Mesenchymal stem cell (in vitro differentiated cells and primary cell): ENCODE results near the gene P3H4.

Source experiments
- DNase-seq: peaks from one replicate; pipeline ENCODE4 v3.0.0-alpha.2; 2013
- H2AFZ ChIP-seq: one replicate; pipeline ENCODE4 v1.6.1; 2013; ENCODE audit warnings: low read depth, mild to moderate bottlenecking, control low read depth, inconsistent platforms, low read length, moderate library complexity
- H2AK5ac ChIP-seq: 2 replicates; pipeline ENCODE4 v1.6.1; 2013; ENCODE audit warnings: low read length, moderate library complexity, mild to moderate bottlenecking, inconsistent platforms; ENCODE audit not compliant: severe bottlenecking
- H2BK120ac ChIP-seq: one replicate; pipeline ENCODE4 v1.6.1; 2013; ENCODE audit warnings: low read depth, mild to moderate bottlenecking, inconsistent platforms, low read length, moderate library complexity
- H2BK12ac ChIP-seq, 2 experiments: one replicate each; pipeline ENCODE4 v1.6.1; 2013; ENCODE audit warnings: inconsistent platforms in 2 of 2, low read length in 2 of 2, mild to moderate bottlenecking in 2 of 2, moderate library complexity in 2 of 2, control low read depth in 1 of 2
- H2BK15ac ChIP-seq: one replicate; pipeline ENCODE4 v1.6.1; 2013; ENCODE audit warnings: mild to moderate bottlenecking, low read depth, inconsistent platforms; ENCODE audit not compliant: poor library complexity, severe bottlenecking
- H2BK5ac ChIP-seq: 2 replicates; pipeline ENCODE4 v1.6.1; 2013; ENCODE audit warnings: low read depth, mild to moderate bottlenecking, low read length, control low read depth, inconsistent platforms; ENCODE audit not compliant: poor library complexity, severe bottlenecking
- H3K14ac ChIP-seq, 2 experiments: one replicate each; pipeline ENCODE4 v1.6.1; 2013; ENCODE audit warnings: inconsistent platforms in 2 of 2, low read length in 2 of 2, control low read depth in 1 of 2, mild to moderate bottlenecking in 1 of 2, moderate library complexity in 1 of 2
- H3K18ac ChIP-seq, 2 experiments: one replicate each; pipeline ENCODE4 v1.6.1; 2013; ENCODE audit warnings: inconsistent platforms in 2 of 2, low read length in 2 of 2, control low read depth in 1 of 2, low read depth in 1 of 2, mild to moderate bottlenecking in 1 of 2
- H3K23ac ChIP-seq, 2 experiments: one replicate each; pipeline ENCODE4 v1.6.1; 2013; ENCODE audit warnings: inconsistent platforms in 2 of 2, low read length in 2 of 2, mild to moderate bottlenecking in 2 of 2, moderate library complexity in 2 of 2, control low read depth in 1 of 2
- H3K27ac ChIP-seq: 2 replicates; pipeline ENCODE4 v1.5.1; 2013; ENCODE audit warnings: mild to moderate bottlenecking, moderate library complexity, low read length, control low read depth, inconsistent platforms; ENCODE audit not compliant: poor library complexity, severe bottlenecking
- H3K27me3 ChIP-seq, 2 experiments: 2 replicates each; pipeline versions ENCODE4 v1.6.1 to v1.7.0; 2013; ENCODE audit warnings: low read length in 2 of 2, mild to moderate bottlenecking in 2 of 2, moderate library complexity in 2 of 2, control low read depth in 1 of 2, inconsistent platforms in 1 of 2; ENCODE audit not compliant: control insufficient read depth in 1 of 2, insufficient read depth in 1 of 2
- H3K36me3 ChIP-seq, 2 experiments: 2 replicates each; pipeline versions ENCODE4 v1.6.1 to v1.7.0; 2013; ENCODE audit warnings: low read length in 2 of 2, control low read depth in 1 of 2, inconsistent platforms in 1 of 2, low read depth in 1 of 2, mild to moderate bottlenecking in 1 of 2; ENCODE audit not compliant: insufficient read depth in 2 of 2, control insufficient read depth in 1 of 2
- H3K4ac ChIP-seq, 2 experiments: one replicate each; pipeline ENCODE4 v1.6.1; 2013; ENCODE audit warnings: inconsistent platforms in 2 of 2, low read length in 2 of 2, mild to moderate bottlenecking in 2 of 2, moderate library complexity in 2 of 2, control low read depth in 1 of 2, low read depth in 1 of 2
- H3K4me1 ChIP-seq: 2 replicates; pipeline ENCODE4 v1.6.1; 2013; ENCODE audit warnings: low read depth, low read length, control low read depth; ENCODE audit not compliant: control insufficient read depth, insufficient read depth
- H3K4me2 ChIP-seq: 2 replicates; pipeline ENCODE4 v1.6.1; 2013; ENCODE audit warnings: low read length, mild to moderate bottlenecking, inconsistent platforms; ENCODE audit not compliant: poor library complexity, severe bottlenecking
- H3K4me3 ChIP-seq, 2 experiments: 2 replicates each; pipeline versions ENCODE4 v1.5.1 to v1.7.0; 2013; ENCODE audit warnings: low read length in 2 of 2, mild to moderate bottlenecking in 2 of 2, control low read depth in 1 of 2, low read depth in 1 of 2; ENCODE audit not compliant: insufficient read depth in 1 of 2
- H3K79me1 ChIP-seq: replicated peaks from 2 replicates; pipeline ENCODE4 v1.6.1; 2013; ENCODE audit warnings: mild to moderate bottlenecking, control low read depth, low read length, inconsistent platforms; ENCODE audit not compliant: poor library complexity, severe bottlenecking
- H3K9ac ChIP-seq: 2 replicates; pipeline ENCODE4 v1.7.0; 2013; ENCODE audit warnings: mild to moderate bottlenecking, low read length, moderate library complexity
- H3K9me3 ChIP-seq: 2 replicates; pipeline ENCODE4 v1.7.0; 2013; ENCODE audit warnings: mild to moderate bottlenecking, low read length; ENCODE audit not compliant: control insufficient read depth
- H4K8ac ChIP-seq: one replicate; pipeline ENCODE4 v1.6.1; 2013; ENCODE audit warnings: inconsistent platforms, mild to moderate bottlenecking, low read length, moderate library complexity
- H4K91ac ChIP-seq: one replicate; pipeline ENCODE4 v1.6.1; 2013; ENCODE audit warnings: mild to moderate bottlenecking, low read length, inconsistent platforms
- WGBS: methylation state at CpG from one replicate; pipeline ENCODE4 v1.1.7; 2013; ENCODE audit warnings: mixed read lengths; 5-methylcytosine and 5-hydroxymethylcytosine counted together

The P3H4 gene

DNA sequence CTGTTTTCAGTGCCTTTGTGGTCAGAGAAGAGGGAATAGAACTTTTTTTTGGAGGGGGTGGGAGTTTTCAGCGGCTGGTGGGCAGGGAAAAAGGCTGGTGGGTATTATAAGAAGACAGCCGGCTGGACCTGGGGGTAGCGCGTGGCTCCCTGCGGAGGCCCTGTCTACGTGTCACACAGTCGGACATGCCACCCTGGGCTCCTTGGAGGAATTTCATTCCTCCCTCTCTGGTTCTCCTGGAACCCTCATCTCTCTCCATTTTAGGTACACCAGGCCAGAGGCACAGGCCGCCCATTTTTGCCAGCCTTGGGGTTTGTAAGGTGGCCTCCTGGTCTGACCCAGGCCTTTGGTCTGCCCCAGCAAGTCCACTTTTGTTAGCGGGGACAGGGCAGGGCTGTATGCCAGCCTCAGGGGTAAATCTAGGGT, 2.0 kb upstream of the P3H4 start:
- Histone ChIP-seq H3K18ac (peak overlapping the region; percentile 12 to 87), H4K8ac (no peak overlapping the region)
- WGBS, result 14% methylated on average over 9 of the region's 9 CpGs

DNA sequence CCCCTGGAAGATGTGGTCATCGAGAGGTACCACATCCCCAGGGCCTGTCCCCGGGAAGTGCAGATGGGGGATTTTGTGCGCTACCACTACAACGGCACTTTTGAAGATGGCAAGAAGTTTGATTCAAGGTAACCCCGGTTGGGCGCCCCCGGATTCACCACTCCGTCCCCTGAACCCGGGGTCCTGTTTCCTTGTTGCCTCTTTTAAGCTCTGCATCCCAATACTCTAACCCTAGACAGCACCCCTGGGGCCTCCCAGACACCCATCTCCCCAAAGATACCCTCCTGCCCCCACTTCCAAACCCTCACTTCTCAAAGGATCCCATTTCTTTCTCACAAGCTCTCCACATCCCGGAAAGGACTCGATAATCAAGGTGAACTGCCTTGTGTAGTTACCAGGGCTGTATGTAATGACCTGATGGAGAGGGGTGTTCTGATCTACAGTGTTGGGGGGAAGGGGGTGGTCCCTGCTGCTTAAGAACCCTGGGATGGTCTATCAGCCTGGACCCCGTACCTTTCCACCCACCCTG, 1.5 kb upstream of the P3H4 start:
- H3K9ac ChIP-seq, result peak overlapping the region; percentile 95
- peak overlapping the region; percentile 61 for H2BK5ac ChIP-seq
- peak overlapping the region; percentile 94 for H3K27ac ChIP-seq
- H3K27me3 ChIP-seq, result no peaks in the 10 kb centered on the region
- H2BK12ac ChIP-seq, result peak overlapping the region; percentile 52 to 75
- H4K8ac ChIP-seq, result peak overlapping the region; percentile 75
- peaks cover 26% of the 10 kb centered on the region for H3K79me1 ChIP-seq
- peaks cover 48% of the 10 kb centered on the region for H3K4me1 ChIP-seq
- H3K9me3 ChIP-seq, result no peaks in the 10 kb centered on the region
- WGBS, result 1% methylated on average over 11 of the region's 12 CpGs
- peak overlapping the region; percentile 84 for H3K4me2 ChIP-seq
- H2BK120ac ChIP-seq, result peak overlapping the region; percentile 83
- DNase-seq, result no peak
- peak overlapping the region in 1 of 2 experiments; percentile 61 for H3K23ac ChIP-seq
- H2BK15ac ChIP-seq, result peak overlapping the region; percentile 80
- peak overlapping the region; percentile 80 to 92 for H3K4ac ChIP-seq
- peak overlapping the region; percentile 92 for H4K91ac ChIP-seq
- peak overlapping the region; percentile 87 to 91 for H3K18ac ChIP-seq
- peak overlapping the region; percentile 47 for H2AFZ ChIP-seq
- H3K4me3 ChIP-seq, result peak overlapping the region; percentile 84 to 97
- H3K36me3 ChIP-seq, result peaks cover 30 to 33% of the 10 kb centered on the region in 2 experiments
- H3K14ac ChIP-seq, result peak overlapping the region; percentile 0 to 94
- peak overlapping the region; percentile 97 for H2AK5ac ChIP-seq

More for the DNA sequence above, 2.0 kb upstream of the P3H4 start:
- peaks cover 28 to 31% of the 10 kb centered on the region in 2 experiments for H3K36me3 ChIP-seq
- peak overlapping the region; percentile 75 to 80 for H2BK12ac ChIP-seq
- peak overlapping the region; percentile 1 for H4K91ac ChIP-seq
- peak overlapping the region; percentile 94 for H3K27ac ChIP-seq
- H3K14ac ChIP-seq, result peak overlapping the region; percentile 0 to 61
- H2BK15ac ChIP-seq, result peak overlapping the region; percentile 84
- peak overlapping the region; percentile 95 for H3K9ac ChIP-seq
- peak overlapping the region; percentile 97 for H2AK5ac ChIP-seq
- H3K9me3 ChIP-seq, result no peaks in the 10 kb centered on the region
- peak overlapping the region; percentile 57 to 92 for H3K4ac ChIP-seq
- H3K27me3 ChIP-seq, result no peaks in the 10 kb centered on the region
- H3K4me3 ChIP-seq, result peak overlapping the region; percentile 84 to 97
- no peak overlapping the region for H2AFZ ChIP-seq
- DNase-seq, result peak; percentile 27
- no peak overlapping the region for H2BK120ac ChIP-seq
- peak overlapping the region; percentile 69 for H2BK5ac ChIP-seq
- H3K79me1 ChIP-seq, result peaks cover 26% of the 10 kb centered on the region
- H3K4me2 ChIP-seq, result peak overlapping the region; percentile 84
- H3K4me1 ChIP-seq, result peaks cover 48% of the 10 kb centered on the region
- H3K23ac ChIP-seq, result peak overlapping the region in 1 of 2 experiments; percentile 91

DNA sequence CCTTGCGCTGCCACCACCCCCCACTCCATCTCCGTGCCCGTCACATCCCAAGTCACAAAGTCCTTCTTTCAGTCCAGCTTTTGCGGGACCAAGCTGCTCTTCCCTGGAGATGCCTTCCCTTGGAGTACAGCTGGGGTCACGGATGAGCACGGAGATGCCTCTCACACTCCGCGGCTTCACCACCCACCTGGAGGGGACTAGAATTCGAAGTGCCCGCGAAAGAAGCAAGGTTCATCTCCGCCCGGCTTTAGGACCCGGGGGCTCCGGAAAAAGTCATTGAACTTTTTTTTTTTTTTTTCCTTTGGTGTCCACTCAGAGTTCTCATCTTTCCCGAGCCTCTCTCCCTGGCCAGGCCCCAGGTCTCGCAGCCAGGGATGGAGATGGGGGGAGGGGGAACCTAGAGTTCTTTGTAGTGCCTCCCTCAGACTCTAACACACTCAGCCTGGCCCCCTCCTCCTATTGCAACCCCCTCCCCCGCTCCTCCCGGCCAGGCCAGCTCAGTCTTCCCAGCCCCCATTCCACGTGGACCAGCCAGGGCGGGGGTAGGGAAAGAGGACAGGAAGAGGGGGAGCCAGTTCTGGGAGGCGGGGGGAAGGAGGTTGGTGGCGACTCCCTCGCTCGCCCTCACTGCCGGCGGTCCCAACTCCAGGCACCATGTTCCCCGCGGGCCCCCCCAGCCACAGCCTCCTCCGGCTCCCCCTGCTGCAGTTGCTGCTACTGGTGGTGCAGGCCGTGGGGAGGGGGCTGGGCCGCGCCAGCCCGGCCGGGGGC, 817 bp upstream of the P3H4 start, which contains the start of gene FKBP10:
TSS of gene FKBP10 (plus strand) at position 624 of the 771 bp plus-strand sequence. CDS start at position 655, 31 bp downstream.
- peaks cover 30 to 32% of the 10 kb centered on the region in 2 experiments for H3K36me3 ChIP-seq
- peak within 1 kb of the TSS in 1 of 2 experiments; percentile 91 for H3K23ac ChIP-seq
- H3K4ac ChIP-seq, result peak within 1 kb of the TSS; percentile 80 to 92
- H2AFZ ChIP-seq, result peak within 1 kb of the TSS; percentile 47
- H2BK12ac ChIP-seq, result peak within 1 kb of the TSS; percentile 75 to 91
- peak within 1 kb of the TSS; percentile 95 for H3K9ac ChIP-seq
- H2BK5ac ChIP-seq, result peak within 1 kb of the TSS; percentile 90
- no peaks in the 10 kb centered on the region for H3K27me3 ChIP-seq
- peak within 1 kb of the TSS; percentile 94 for H3K27ac ChIP-seq
- WGBS, result under 1% methylated on average over 23 of the region's 35 CpGs
- peaks cover 46% of the 10 kb centered on the region for H3K4me1 ChIP-seq
- H3K18ac ChIP-seq, result peak within 1 kb of the TSS; percentile 91 to 92
- peak within 1 kb of the TSS; percentile 92 for H4K91ac ChIP-seq
- DNase-seq, result peak; percentile 95
- H2AK5ac ChIP-seq, result peak within 1 kb of the TSS; percentile 97
- peaks cover 25% of the 10 kb centered on the region for H3K79me1 ChIP-seq
- H4K8ac ChIP-seq, result peak within 1 kb of the TSS; percentile 75
- no peaks in the 10 kb centered on the region for H3K9me3 ChIP-seq
- H2BK120ac ChIP-seq, result peak within 1 kb of the TSS; percentile 89
- H3K4me2 ChIP-seq, result peak within 1 kb of the TSS; percentile 84
- H3K14ac ChIP-seq, result peak within 1 kb of the TSS; percentile 0 to 94
- peak within 1 kb of the TSS; percentile 84 for H2BK15ac ChIP-seq
- H3K4me3 ChIP-seq, result peak within 1 kb of the TSS; percentile 87 to 97
